Stomach (tissue), 4 donors: ENCODE data around the gene MEGF6.

ENCODE experiments used
- CTCF ChIP-seq, 7 experiments: fragments of 450-650 bp in 4 of 7; fragments of 200-600 bp in 3 of 7; sonication (generic) in 3 of 7; IDR thresholded peaks; one replicate each; pipeline ENCODE4 v1.5.1; 2016 to 2019; ENCODE audit warnings: antibody characterized with exemption in 7 of 7, control low read depth in 2 of 7, mild to moderate bottlenecking in 1 of 7
- EP300 ChIP-seq: sonication (generic); formaldehyde crosslinking; IDR thresholded peaks from one replicate; pipeline ENCODE4 v1.6.1; 2017; ENCODE audit warnings: antibody characterized with exemption
- POLR2A ChIP-seq, 4 donors: fragments of 450-650 bp; IDR thresholded peaks; one replicate each; pipeline ENCODE4 v1.6.1; 2016; ENCODE audit warnings: antibody characterized with exemption in 4 of 4, control low read depth in 2 of 4, mild to moderate bottlenecking in 1 of 4, moderate library complexity in 1 of 4
- POLR2AphosphoS5 ChIP-seq, 3 donors: sonication (generic); formaldehyde crosslinking; IDR thresholded peaks; one replicate each; pipeline ENCODE4 v1.6.1; 2016; ENCODE audit warnings: antibody characterized with exemption in 3 of 3

- TF ChIP-seq POLR2A (IDR thresholded peaks at IDR 0.05), result no peak
- TF ChIP-seq CTCF (IDR thresholded peaks at IDR 0.05), result no peak
- TF ChIP-seq EP300, result no peak
- TF ChIP-seq POLR2AphosphoS5 (IDR thresholded peaks at IDR 0.05), result no peak
Observed at GRCh38 chr1:3610527-3611169, 660 bp downstream of the MEGF6 start.
